NCI-H1092 (cell line): ENCODE data around the gene KRTAP2-2.

ENCODE experiments used
- DNase-seq: peaks from one replicate; lab custom pipeline; 2025; lab: John Stamatoyannopoulos, UW

Gene KRTAP2-2

GRCh38 chr17:41020336-41020735, 34.7 kb downstream of the KRTAP2-2 start:
- DNase-seq: no peak

- no peak for DNase-seq
These were observed 35.6 kb downstream of the KRTAP2-2 start for GRCh38 chr17:41019415-41019814.

GRCh38 chr17:41018541-41018940, 36.5 kb downstream of the KRTAP2-2 start:
- no peak for DNase-seq

- no peak for DNase-seq
These were observed 38.3 kb downstream of the KRTAP2-2 start for GRCh38 chr17:41016578-41017215.

- no peak for DNase-seq
These were observed 39.6 kb downstream of the KRTAP2-2 start for GRCh38 chr17:41015454-41015853.

- no peak for DNase-seq
These were observed 41.4 kb downstream of the KRTAP2-2 start for GRCh38 chr17:41013606-41014005.

GRCh38 chr17:41013181-41013580, 41.8 kb downstream of the KRTAP2-2 start:
- no peak for DNase-seq

- DNase-seq: no peak
These were observed 42.5 kb downstream of the KRTAP2-2 start for GRCh38 chr17:41012326-41013120.

GRCh38 chr17:41010441-41010840, 44.6 kb downstream of the KRTAP2-2 start:
- DNase-seq: no peak

- no peak for DNase-seq
These were observed 45.1 kb downstream of the KRTAP2-2 start for GRCh38 chr17:41009936-41010335.

GRCh38 chr17:41009301-41009760, 45.7 kb downstream of the KRTAP2-2 start:
- no peak for DNase-seq

- no peak for DNase-seq
These were observed 46.2 kb downstream of the KRTAP2-2 start, which contains the start of gene KRTAP3-1 for GRCh38 chr17:41008811-41009210. Gene KRTAP3-1 (minus strand): TSS chr17:41009128. CDS start chr17:41009074, 54 bp downstream.
